ENCODE data around the gene DIAPH1.

GRCh38 chr5:141657937-141658545 lies 39.2 kb upstream of the DIAPH1 start:
- TF ChIP-seq CTCF (IDR thresholded peaks at IDR 0.05) (no peak), EP300 (IDR thresholded peaks at IDR 0.05) (no peak), POLR2A (IDR thresholded peaks at IDR 0.05) (no peak)
